SU-DHL-6 (cell line): ENCODE data around the gene CSRNP3.

ENCODE experiments used
- EZH2phosphoT487 ChIP-seq: fragments of 200-600 bp; sonication (generic), shearing (Covaris generic); conservative IDR thresholded peaks from 2 replicates; pipeline ENCODE4 v1.6.1; 2018; ENCODE audit warnings: mild to moderate bottlenecking, antibody characterized with exemption, low read length, moderate library complexity, mixed read lengths
- TF ChIP-seq, protein P1 (sequence below): fragments of 200-600 bp; sonication (generic); IDR thresholded peaks from one replicate; pipeline ENCODE4 v1.5.1; 2017; ENCODE audit warnings: antibody characterized with exemption, mild to moderate bottlenecking, low read length, moderate library complexity; ENCODE audit not compliant: insufficient read depth, poor library complexity, severe bottlenecking

DNA sequence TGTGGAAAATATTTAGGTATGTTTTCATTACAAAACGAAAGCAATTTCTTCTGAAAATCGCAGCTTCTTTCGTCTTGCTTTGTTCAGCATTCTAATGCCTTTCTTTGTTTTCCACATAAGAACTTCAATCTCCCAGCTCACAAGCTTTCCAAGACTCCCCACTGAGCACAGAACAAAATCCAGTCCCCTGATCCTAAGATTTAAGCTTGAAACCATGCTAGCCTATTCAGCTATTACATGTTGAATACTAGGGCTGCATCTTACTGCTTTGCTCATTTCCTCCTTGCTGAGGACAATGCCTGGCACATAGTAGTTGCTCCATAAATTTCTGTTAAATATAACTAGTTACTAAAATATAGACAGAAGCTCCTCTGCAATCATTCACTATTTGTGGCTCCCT is 163.9 kb downstream of the CSRNP3 start:
- TF ChIP-seq, protein P1, sequence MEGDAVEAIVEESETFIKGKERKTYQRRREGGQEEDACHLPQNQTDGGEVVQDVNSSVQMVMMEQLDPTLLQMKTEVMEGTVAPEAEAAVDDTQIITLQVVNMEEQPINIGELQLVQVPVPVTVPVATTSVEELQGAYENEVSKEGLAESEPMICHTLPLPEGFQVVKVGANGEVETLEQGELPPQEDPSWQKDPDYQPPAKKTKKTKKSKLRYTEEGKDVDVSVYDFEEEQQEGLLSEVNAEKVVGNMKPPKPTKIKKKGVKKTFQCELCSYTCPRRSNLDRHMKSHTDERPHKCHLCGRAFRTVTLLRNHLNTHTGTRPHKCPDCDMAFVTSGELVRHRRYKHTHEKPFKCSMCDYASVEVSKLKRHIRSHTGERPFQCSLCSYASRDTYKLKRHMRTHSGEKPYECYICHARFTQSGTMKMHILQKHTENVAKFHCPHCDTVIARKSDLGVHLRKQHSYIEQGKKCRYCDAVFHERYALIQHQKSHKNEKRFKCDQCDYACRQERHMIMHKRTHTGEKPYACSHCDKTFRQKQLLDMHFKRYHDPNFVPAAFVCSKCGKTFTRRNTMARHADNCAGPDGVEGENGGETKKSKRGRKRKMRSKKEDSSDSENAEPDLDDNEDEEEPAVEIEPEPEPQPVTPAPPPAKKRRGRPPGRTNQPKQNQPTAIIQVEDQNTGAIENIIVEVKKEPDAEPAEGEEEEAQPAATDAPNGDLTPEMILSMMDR = no peak
- no peak for TF ChIP-seq EZH2phosphoT487
